Hippocampal formation (tissue), 2 donors: Measurements from ENCODE around the gene ANGPTL2.

Experiments
- DNase-seq, 2 donors: peaks; one replicate each; lab custom pipeline; 2025; lab: John Stamatoyannopoulos, UW

ANGPTL2 gene

DNA sequence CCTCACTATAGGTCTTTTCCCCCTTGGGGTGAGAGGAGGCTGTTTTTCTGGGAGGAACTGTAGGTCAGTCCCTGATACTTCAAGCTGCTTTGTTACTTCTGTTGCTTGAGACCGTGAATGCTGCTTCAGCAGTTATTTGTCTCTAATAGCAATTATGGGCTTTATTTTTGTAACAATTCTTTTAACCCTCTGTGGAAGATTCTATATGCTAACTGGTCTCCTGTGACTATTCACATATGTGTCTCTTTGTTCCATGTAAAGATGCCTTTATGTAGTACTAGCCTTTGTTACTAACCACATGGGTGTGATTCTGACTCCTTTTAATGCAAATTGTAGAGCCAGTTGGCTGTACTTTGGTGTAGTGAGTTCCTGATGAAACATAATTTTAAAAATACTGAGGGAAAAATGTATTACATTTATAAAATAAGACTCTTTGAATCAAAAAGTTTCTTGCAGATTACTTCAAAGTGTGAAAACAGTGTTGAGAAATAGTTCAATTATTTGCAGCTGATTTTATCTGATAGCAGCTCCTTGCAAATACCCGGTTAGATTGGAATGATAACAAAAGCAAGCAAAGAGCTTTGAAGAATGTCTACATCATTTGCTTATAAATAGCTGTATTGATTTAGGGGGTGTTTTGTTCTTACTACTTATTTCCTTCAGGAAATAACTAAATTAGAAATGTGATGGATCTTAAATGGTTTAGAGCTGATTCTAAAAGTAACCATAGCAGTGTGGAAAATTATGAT, 46.6 kb downstream of the ANGPTL2 start:
- no peak for DNase-seq

DNA sequence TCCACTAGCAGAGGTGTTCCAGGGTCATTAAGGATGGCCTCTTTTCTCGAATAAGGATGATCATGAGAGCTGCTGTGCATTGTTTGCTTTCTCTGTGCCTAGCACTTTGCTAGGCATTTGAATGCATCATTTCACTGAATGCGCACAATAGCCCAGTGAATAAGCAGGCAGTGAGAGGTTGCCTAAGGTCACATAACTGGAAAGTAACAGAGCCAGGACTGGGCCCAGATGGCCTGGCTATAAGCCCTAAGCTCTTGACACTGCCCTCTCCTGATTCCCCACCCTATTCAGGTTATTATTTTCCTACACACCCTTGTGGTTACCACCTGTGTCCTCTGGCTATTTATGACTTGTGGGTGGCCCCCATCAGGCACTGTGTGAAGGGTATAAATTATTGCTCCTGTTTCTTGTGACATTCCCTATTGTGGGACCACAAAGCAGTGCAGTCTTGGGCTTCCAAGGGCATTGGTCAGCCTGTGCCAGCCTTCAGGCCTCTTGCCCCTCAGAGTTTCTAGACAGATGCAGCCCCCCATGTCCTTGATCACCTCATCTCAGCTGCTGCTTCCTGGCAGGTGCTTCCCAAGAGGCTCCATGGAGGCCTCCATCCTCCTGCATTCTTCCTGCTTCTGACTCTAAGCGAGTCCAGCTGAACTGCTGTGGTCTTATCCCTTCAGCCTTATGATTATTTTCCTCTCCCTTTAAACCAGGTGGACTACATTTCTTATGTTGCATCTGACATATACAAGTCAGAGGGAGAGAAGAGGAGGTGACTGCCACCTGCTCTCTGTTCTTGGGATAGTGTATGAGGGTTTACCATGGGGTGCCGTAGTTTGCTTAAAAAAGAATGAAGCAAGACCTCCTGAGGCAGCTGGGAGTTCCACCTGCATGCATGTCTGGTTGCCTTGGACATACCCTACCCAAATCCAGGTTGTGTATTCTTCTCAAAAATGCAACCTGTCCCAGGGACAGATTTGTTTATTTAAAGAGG, 47.6 kb downstream of the ANGPTL2 start:
- DNase-seq = peak; percentile 37 to 71

- no peak for DNase-seq
Measured at GRCh38 chr9:127067603-127068220, 54.7 kb downstream of the ANGPTL2 start.

DNA sequence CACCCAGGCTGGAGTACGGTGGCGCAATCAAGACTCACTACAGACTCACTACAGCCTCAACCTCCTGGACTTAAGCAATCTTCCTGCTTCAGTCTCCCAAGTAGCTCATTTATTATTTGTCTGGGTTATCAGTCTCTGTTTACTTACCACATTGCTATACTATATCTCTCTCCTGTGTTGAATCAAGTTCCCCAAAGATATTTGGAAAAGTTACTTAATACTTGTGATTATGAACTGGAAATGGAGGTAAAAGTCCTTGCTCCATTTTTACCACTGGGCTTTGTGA, 55.6 kb downstream of the ANGPTL2 start:
- no peak for DNase-seq

DNA sequence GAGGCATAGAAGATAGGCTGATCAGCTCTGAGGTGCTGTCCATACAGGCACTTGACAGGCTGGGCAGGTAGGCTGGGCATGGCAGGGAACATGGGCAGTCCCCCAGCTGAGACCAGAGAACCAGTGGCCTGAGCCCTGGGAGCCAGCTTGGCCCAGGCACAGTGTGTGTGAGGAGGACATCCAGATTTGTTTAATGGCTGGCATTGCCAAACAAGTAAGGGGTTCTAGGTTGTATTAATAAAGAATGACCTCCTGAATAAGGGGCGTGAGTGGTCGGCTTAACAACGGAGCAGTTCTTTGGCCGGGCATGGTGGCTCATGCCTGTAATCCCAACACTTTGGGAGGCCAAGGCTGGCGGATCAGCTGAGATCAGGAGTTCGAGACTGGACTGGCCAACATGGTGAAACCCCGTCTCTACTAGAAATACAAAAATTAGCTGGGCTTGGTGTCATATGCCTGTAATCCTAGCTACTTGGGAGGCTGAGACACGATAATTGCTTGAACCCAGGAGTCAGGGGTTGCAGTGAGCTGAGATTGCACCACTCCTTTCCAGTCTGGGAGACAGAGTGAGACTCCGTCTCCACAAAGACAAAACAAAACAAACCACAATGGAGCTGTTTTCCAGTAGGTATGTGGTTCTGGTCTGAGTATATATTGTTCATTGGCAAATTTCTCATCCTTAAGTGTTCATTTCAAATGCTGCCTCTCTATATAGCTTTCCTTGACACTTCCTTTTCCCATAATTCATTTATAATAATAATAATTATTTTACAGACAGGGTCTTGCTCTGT, 56.2 kb downstream of the ANGPTL2 start:
- DNase-seq = no peak

DNA sequence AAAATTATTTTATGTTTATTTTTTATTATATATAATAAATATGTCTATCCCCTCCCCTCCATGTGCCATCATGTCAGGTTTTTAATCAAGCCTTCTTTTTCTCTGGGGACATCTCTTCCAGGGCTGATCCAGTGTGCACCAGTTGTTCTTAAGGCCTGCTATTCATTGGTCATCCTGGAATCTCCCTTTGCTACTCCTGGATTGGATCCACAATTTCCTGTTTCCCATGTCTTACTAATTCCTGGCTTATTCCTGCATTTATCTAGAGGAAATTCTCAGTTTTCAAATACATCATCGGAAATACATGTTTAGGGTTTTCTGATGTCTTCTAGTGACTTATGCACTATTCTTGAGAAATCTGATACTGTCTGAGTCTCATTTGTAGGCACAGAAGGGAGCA, 56.8 kb downstream of the ANGPTL2 start:
- no peak for DNase-seq

GRCh38 chr9:127064335-127064734, 58.1 kb downstream of the ANGPTL2 start:
- DNase-seq = no peak

DNA sequence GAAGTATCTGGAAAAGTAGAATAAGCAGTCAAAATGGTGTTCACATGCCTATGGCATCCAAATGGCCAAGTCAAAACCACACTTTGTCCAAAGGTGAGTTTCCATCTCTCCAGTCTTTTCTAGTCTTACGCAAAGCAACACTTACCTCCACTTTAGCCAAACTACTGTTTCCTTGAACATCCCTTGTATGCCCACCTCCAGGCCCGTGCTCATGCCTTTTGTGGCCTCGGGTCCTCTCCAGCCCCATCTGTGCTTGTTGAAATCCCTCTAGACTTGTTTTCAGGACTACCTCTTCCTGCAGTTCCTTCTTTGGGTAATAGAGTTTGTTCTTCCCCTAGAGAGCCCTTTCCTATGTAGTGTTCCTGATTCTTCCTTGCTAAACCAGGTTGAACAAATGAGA, 61.0 kb downstream of the ANGPTL2 start:
- no peak for DNase-seq

DNA sequence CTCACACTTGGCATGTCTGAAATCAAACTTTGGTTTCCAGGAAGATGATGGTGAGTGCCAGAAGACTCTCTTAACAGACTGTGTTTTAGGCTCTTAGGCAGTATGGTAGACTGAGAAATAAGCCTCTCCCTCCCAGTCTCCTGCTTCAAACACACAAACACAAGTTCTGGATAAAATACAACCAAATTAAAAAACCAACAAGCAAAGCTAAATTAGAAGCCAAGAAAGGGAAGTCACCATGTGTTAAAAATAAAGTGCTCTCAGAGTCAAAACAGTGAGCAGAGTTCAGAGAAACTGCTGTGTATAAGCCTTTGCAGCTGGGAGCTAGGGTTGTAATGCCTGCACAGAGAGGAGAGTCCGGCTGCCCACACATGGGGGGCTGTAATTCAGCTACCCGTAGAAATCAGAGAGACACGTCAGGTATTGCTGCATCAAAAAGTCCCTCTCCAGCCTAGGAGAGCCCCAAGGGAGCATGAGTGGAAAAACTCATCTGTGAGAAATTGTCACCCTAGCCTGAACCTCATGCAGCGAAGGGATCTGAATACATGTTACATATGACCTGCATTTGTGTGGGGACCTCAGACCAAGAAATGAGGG, 62.6 kb downstream of the ANGPTL2 start:
- DNase-seq = peak in 1 of 2 donors; percentile 34

DNA sequence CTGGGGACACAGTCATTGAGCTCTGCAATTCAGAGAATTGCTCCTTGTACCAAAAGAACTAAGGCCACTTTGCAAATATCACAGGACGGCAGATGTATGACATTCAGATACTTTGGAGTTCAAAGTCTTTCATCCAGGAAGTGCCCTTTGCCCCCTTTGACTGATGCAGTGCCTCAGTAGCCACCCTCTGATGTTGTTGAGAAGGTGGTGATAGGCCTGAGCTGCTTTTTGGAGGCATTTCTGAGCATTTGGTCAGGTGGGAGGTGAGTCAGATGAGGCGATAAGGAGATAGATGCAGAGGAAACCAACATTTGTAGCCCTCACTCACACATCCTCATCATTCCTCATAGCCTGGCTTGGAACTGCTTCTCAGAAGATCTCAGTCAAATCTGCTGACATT, 63.4 kb downstream of the ANGPTL2 start:
- DNase-seq = no peak

DNA sequence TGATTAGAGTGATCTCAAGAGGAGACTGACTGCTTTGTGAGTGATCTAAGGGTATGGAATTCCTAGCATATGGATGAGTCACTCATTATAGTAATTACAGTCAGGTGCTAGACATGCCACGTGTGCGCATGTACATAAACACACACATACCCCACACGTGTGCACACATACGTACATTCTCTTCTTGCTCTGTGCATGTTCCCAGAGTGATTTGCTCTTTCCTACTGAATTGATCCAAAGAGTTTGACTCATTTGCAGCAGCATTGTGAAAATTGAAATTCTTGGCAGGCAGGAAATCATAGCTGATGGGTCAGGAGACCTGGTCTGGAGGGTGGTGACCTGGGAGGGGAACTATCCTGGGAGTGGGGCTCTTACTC, 63.8 kb downstream of the ANGPTL2 start:
- DNase-seq = no peak

DNA sequence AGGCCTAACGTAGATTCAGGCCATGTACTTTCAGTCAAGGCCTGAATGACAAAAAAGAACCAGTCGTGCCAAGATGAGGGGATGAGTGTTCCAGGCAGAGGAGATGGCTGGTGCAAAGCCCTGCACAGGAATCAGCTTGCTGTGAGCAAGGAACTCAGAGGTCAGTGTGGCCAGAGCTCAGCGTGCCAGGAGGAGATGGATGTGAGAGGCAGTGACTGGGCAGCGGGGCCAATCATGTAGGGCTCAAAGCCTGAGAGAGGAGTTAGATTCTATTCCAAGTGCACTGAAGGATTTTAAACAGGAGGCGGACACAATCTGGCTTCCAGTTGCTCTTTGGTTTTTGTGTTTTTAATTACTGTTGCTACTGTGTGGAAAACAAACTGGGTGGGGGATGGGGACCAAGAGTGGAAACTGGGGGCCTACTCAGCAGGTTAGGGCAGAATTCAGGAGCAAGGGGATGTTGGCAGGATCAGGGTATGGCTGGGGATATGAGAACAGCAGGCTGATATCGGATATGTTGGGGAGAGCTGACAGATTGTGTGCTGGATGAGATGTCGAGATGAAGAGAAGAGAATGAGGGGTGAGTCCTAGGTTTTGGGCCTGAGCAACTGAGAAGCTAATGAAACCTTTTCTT, 64.3 kb downstream of the ANGPTL2 start:
- peak; percentile 45 to 47 for DNase-seq

DNA sequence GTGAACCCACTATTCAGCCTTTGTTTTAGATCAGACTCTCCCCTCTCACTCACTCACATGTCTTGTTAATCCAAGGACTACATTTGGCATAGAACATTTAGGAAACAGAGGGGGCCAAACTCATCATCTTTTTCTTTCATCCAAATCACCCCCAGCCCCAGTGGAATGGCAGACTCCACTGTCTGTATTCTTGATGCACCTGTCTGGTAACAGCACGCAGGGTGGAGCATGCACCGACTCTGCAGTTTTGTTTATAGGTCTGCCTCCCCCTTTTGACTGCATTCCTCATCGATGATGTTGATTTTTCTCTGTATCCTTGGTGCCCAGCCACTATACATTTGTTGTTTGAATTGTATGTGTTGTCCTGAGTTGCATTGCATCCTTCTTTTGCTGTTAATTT, 66.0 kb downstream of the ANGPTL2 start:
- no peak for DNase-seq

DNA sequence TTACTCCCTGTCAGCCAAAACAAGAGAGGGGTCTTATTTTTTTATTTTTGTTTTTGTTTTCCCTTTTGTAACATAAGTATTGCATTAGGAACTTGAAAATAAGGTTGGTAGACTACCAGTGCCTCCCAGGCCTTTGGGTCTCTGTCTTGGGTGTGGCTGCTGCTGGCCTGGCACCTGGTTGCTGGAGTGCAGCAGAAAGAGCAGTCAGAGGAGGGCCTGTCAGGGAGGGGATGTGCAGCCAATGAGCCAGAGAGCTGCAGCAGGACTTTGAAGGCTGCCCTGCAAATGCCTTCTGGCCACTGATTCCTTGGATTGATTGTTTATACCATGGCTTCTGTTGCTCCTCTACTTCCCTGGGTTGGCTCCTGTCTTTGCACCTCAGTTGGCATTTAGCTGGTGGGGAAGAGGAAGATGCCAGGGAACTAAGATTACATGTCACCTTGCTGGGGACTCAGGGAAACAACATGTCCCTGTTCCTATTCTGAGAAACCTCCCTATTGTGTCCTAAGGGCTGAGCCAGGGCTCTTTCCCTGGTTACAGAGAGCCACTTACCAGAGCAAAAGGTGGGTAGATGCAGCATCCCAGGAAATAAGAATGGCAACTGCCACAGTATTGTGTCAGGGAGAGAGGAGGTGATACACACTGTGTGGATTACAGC, 66.6 kb downstream of the ANGPTL2 start:
- no peak for DNase-seq

DNA sequence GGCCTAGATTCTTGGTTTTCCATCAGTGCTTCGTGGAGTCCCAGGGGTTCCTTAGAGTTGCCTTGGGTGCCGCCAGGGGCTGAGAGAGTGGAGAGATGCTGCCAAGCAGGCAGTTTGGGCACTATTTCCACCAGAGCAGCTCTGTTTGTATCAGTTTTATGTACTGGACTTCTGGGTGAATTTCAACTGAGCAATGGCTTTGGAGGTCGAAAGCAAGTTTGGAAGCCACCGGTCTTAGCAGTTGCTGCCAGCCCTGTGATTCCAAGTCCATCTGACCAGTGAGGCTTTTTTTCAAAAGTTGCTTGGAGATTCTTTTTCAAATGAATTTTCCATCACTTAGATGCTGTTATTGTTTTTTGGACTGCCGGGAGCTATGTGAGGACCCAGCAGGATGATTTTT, 68.5 kb downstream of the ANGPTL2 start:
- no peak for DNase-seq

GRCh38 chr9:127053057-127053821, 69.2 kb downstream of the ANGPTL2 start:
- no peak for DNase-seq

DNA sequence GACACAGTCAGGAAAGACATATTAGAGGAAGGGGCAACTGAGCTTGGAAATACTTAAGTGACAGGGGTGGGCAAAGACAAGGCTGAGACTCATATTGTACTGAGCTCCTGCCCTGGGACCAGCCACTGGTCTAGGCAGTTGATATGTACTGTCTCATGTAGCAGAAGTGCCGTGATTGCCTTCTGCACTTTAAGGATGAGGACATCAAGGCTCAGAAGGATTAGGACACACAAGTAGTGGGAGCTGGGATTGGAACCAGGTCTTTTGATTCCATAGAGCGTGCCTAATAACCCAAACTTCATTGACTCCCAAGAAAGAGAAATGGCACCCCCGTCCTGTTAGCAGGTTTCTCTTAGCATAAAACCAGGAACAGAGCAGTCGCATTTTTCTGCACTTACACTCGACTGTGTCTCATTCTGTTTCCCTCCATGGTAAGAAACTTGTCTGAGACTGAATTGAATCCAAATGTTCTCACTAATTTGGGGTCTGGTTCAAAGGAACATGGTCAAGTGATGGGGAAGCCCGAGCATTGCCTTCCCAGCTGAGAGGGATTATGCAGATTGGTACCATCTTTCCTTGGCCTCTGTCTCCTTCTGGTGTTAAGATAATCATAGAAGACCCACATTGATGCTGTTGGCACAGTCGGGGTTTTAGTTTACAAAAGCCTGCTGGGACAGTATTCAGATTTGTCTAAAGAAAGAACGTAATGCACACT, 70.4 kb downstream of the ANGPTL2 start:
- DNase-seq = no peak

DNA sequence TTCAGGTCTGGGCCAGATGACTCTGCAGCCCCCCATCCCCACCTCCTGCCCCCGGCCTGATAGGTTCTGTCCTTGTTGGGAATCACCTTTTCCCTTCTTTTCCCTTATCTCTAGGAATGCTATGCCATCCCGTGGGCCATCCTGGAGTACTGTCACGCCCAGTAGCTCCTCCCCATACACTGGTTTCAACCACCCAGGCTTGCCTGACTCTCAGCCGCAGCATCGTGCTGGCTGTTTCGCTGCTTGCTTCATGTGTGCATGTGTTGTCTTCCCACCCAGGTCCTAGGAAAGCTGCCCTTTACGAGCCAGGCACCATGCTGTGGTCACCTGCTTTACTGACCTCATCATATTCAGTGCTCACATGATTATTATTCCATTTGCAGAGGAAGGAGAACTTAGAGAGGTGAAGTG, 71.8 kb downstream of the ANGPTL2 start:
- no peak for DNase-seq

GRCh38 chr9:127050152-127050551, 72.3 kb downstream of the ANGPTL2 start:
- no peak for DNase-seq
